22Rv1 (cell line): ENCODE measurements around the gene CAMK2N2.

Experiments
- CTCF ChIP-seq: fragments of 450-650 bp; IDR thresholded peaks from 2 replicates; pipeline ENCODE4 v1.5.1; 2017; ENCODE audit warnings: mild to moderate bottlenecking
- ZFX ChIP-seq: fragments of 450-650 bp; IDR thresholded peaks from 2 replicates; pipeline ENCODE4 v1.6.1; 2017; ENCODE audit warnings: antibody characterized with exemption, borderline replicate concordance

- TF ChIP-seq CTCF = no peak
- TF ChIP-seq ZFX = no peak
Observed at GRCh38 chr3:184257083-184257915, 4.1 kb downstream of the CAMK2N2 start.
